GM19238 (cell line): ENCODE measurements around the gene CRB3.
A peak's percentile ranks its signal among the peaks of the same experiment; 100 is the strongest.
"Not testable (repeated sequence)": the region's sequence is repeated elsewhere in the genome, so short reads cannot be mapped to it uniquely, and the experiment has no call there.

Experiments
- DNase-seq: peaks from one replicate; pipeline ENCODE4 v3.0.0; 2011; ENCODE audit warnings: low spot score; ENCODE audit not compliant: insufficient read length

The CRB3 gene

GRCh38 chr19:6464070-6464873 is at the start of gene CRB3:
TSS of gene CRB3 (plus strand) at chr19:6464271. CDS start at chr19:6464702, 431 bp downstream.
- no peak for DNase-seq

- DNase-seq, result no peak
Measured at GRCh38 chr19:6414793-6415590, 49.1 kb upstream of the CRB3 start.

GRCh38 chr19:6415591-6416190 is 48.4 kb upstream of the CRB3 start:
- no peak for DNase-seq

- DNase-seq, result no peak
Measured at GRCh38 chr19:6416658-6417405, 47.2 kb upstream of the CRB3 start.

GRCh38 chr19:6417713-6418561 is 46.1 kb upstream of the CRB3 start:
- no peak for DNase-seq

DNA sequence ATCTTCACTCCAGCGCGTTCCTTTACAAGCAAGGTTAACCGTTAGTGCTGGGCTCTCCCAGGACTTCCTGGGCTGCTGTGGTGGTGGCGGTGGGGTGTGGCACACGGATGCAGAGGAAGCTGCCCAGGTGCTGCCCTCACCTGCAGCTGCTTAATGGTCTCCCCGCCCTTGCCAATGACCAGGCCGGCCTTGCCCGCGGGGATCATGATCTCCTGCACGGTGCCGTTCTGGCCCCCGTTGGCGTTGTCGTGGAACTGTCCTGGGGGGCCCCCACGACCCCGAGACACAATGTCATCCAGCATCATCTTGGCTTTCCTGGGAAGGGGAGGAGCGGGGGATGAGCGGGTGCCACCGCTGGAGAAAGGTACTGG is 45.5 kb upstream of the CRB3 start:
- DNase-seq, result no peak

DNA sequence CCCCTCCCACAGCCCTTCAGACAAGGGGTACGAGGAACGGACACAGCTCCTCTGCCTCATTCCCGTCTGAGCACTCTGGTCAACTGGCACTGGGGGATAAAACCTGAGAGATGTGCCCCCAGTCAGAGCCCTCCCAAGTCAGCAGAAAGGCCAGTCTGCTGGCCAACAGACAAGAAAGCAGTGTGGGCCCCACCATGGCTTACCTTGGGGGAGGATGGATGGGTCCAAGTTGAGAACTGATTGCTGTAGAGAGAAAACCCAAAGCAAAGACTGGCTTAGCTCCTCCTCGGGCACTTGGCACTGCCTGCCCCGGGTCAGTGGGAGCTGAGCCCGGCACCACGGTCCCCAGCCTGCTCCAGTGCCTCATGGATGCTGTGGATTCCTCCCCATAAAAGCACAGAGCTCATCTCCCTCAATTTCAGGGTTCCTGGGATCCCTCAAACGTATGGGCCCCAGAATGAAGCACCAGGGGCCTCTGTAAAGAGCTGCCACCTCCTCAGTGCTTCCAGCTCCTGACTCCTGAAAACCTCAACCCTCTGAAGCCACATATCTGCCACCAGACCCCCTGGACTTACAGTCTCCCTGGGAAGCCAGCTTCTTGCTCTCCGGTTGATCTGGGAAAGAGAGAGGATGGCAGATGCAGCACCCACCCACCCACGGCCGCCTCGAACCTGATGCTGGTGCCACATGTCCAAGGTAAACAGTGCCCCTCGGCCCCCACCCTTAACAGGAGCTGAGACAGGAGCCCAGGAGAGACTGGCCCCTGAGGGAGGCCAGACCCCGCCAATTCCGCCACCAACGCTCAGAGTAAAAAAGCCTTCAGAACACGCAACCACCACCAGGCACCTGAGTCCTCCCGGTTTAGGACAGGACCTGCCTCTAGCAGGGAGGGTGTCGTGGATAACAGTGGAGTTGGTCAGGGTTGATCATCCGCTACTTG is 42.7 kb upstream of the CRB3 start:
- DNase-seq, result no peak

GRCh38 chr19:6423499-6424194 is 40.4 kb upstream of the CRB3 start:
- peak; percentile 64 for DNase-seq

DNA sequence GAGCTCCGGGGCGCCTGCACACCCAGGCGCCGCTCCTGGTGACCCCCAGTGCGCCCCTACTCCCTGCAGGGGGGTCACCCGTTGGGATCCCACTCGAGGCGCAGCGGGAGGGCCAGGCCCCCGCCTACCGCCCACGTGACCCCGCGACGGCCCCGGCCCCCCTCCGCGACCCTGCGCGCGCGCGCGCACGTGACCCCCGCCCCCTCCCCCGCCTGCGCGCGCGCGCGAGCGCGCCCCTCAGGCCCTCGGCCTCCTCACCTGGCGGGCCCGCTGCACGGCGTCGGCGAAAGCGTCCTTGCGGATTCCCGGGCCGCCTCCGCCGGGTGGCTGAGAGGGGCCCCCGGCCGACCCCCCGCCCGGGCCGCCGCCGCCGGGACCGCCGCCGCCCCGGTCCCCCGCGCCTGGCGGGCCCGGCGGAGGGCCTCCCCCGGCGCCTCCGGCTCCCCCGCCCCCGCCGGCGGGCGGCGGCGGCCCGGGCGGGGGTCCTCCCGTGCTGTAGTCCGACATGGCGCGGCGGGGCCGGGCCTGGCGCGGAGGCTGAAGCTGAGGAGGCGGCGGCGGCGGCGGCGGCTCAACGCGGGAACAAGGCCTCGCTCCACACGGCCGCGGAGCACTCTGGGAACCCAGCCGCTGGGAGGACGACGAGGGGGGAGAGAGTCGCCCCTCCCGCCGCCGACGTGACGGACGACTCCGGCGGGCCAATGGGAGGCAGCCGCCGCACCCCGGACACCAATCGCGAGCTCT is 39.7 kb upstream of the CRB3 start, which contains the start of gene KHSRP:
TSS of gene KHSRP (minus strand) at position 617 of the 744 bp plus-strand sequence. CDS start at position 507, 110 bp downstream.
- DNase-seq, result peak; percentile 47

DNA sequence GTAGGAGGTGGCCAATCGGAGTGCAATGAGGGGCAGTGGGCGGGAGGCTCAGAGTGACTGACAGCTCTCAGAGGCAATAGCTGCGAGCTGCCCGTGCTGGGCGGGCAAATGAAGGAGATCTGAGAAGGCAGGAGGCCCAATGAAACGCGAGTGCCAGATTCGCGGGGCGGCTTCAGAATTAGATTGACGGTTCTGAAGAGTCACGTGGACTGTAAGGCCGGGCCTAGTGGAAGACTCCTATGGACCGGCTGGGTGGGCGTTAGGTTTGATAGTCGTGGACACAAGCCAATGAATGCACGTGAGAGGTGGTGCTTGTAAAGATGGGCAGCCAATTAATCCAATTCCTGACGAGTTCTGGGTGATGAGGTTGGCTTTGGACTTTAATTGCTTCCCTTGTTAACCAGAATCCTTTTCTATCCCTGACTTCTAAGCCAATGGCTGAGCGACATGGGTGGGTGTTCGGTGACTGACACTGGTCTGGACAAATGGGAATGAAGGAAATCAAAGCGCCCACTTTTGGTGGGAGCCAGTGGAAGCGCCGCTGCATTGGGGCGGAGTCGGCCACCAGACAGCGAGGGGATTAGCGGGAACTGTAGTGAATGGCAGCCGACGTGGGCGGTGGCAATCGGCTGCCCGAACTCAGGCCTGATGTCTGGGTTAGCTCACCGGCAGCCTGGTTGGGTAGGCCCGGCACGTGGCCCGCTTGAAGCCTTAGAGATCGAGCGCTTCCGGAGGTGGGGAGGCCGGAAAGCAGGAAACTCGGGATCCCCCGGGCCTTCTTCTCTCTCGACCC is 38.9 kb upstream of the CRB3 start:
- DNase-seq, result peak; percentile 100

- DNase-seq, result no peak
Measured at GRCh38 chr19:6425732-6426620, 38.1 kb upstream of the CRB3 start.

DNA sequence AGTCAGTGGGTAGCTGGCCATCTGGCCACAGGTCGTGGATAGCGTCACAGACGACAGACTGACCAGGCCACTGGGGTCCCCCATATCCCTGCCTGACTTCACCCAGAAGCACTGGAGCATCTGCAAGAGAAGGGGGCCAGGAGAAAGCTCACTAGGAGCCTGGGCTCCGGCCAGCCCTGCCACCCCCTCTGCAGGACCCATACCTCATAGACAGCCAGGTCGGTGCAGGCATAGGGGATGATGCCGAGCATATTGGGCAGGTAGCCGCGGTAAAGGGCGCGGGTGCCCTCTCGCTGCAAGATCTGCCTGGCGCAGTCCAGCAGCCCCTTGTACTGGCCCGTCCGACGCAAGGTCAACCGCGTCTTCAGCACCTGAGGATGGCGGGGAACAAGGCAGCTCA is 36.9 kb upstream of the CRB3 start:
- DNase-seq, result no peak

- DNase-seq, result not testable (repeated sequence)
Measured at GRCh38 chr19:6428692-6429418, 35.2 kb upstream of the CRB3 start.

DNA sequence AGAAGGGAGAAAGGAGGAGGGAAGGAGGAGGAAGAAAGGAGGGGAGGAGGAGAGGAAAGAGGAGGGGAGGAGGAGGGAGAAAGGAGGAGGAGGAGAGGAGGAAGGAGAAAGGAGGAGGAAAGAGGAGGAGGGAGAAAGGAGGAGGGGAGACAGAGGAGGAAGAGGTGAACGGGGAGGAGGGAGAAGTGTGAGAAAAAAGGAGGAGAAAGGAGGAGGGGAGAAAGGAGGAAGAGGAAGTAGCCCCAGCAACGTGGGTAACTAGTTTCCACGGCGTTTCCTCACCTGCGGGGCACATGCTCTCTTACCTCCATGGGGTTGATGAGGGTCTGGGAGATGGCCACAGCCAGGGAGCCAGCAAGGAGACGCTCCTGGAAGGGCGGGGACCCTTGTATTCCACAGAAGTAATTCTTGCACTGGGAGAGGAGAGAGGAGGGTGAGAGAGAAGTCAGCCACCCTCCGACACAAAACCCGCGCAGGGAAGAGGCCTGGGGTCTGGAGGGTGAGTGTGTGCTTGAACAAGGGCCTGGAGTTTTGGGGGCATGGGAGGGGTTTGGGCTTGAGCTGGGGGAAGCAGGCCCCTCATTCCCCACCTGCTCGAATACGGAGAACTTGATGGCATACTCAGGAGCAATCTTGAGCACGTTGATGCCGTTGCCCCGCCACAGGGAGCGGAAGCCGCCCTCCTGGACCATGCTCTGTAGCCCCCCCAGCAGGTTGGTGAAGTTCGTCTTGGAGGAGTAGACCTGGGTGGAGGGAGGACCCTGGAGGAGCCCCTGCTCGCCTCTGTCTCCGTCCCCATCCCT is 34.5 kb upstream of the CRB3 start:
- no peak for DNase-seq

GRCh38 chr19:6431891-6432290 is 32.2 kb upstream of the CRB3 start:
- DNase-seq, result no peak
